GM21619 (cell line): ENCODE results near the gene HLA-A.
A peak's percentile ranks its signal among the peaks of the same experiment; 100 is the strongest.

Experiments
- ATAC-seq: cut with Tn5 transposase; IDR thresholded peaks from one replicate; pipeline ENCODE4 v1.9.1; 2021; ENCODE audit not compliant: unreplicated experiment

HLA-A gene

GRCh38 chr6:29933955-29934354, 8.4 kb upstream of the HLA-A start:
- no peak for ATAC-seq

- ATAC-seq, result no peak
Measured at GRCh38 chr6:29935273-29935955, 6.9 kb upstream of the HLA-A start.

- no peak for ATAC-seq
Measured at GRCh38 chr6:29938746-29939508, 3.4 kb upstream of the HLA-A start.

GRCh38 chr6:29941016-29941415, 1.3 kb upstream of the HLA-A start:
- ATAC-seq, result no peak

- ATAC-seq, result no peak
Measured at GRCh38 chr6:29941471-29941870, 861 bp upstream of the HLA-A start.

- ATAC-seq, result no peak
Measured at GRCh38 chr6:29941916-29942274, 437 bp upstream of the HLA-A start.

GRCh38 chr6:29943053-29943966, 978 bp downstream of the HLA-A start:
- peak; percentile 15 for ATAC-seq

- no peak for ATAC-seq
Measured at GRCh38 chr6:29945281-29945820, 3.0 kb downstream of the HLA-A start.

GRCh38 chr6:29946223-29947076, 4.1 kb downstream of the HLA-A start:
- ATAC-seq, result no peak

- ATAC-seq, result no peak
Measured at GRCh38 chr6:29947077-29947980, 5.0 kb downstream of the HLA-A start.

- ATAC-seq, result no peak
Measured at GRCh38 chr6:29948277-29948676, 5.9 kb downstream of the HLA-A start.

GRCh38 chr6:29949934-29950333, 7.6 kb downstream of the HLA-A start:
- no peak for ATAC-seq

- ATAC-seq, result no peak
Measured at GRCh38 chr6:29951882-29952281, 9.6 kb downstream of the HLA-A start.

GRCh38 chr6:29953001-29953441, 10.7 kb downstream of the HLA-A start:
- ATAC-seq, result no peak

- no peak for ATAC-seq
Measured at GRCh38 chr6:29953686-29954085, 11.4 kb downstream of the HLA-A start.

- no peak for ATAC-seq
Measured at GRCh38 chr6:29954272-29954671, 11.9 kb downstream of the HLA-A start.

- ATAC-seq, result no peak
Measured at GRCh38 chr6:29955783-29956182, 13.5 kb downstream of the HLA-A start.

- ATAC-seq, result no peak
Measured at GRCh38 chr6:29956518-29956917, 14.2 kb downstream of the HLA-A start.

- no peak for ATAC-seq
Measured at GRCh38 chr6:29958046-29958445, 15.7 kb downstream of the HLA-A start.
